ENCODE data around the gene SERHL2.

DNA sequence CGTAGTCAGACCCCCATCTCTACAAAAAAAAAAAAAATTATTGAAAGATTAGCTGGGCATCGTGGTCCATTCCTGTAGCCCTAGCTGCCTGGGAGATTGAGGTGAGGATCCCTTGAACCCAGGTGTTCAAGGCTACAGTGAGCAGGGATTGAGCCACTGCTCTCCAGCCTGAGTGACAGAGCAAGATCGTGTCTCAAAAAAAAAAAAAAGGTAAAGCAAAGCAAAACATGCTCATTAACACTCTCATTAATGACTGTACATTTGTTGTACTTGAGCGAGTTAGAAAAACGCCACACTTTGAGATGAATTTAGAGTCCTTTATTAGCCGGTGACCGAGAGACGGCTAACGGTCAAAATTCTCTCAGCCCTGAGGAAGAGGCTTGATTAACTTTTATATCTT lies 6.2 kb upstream of the SERHL2 start:
- TF ChIP-seq, protein P1, sequence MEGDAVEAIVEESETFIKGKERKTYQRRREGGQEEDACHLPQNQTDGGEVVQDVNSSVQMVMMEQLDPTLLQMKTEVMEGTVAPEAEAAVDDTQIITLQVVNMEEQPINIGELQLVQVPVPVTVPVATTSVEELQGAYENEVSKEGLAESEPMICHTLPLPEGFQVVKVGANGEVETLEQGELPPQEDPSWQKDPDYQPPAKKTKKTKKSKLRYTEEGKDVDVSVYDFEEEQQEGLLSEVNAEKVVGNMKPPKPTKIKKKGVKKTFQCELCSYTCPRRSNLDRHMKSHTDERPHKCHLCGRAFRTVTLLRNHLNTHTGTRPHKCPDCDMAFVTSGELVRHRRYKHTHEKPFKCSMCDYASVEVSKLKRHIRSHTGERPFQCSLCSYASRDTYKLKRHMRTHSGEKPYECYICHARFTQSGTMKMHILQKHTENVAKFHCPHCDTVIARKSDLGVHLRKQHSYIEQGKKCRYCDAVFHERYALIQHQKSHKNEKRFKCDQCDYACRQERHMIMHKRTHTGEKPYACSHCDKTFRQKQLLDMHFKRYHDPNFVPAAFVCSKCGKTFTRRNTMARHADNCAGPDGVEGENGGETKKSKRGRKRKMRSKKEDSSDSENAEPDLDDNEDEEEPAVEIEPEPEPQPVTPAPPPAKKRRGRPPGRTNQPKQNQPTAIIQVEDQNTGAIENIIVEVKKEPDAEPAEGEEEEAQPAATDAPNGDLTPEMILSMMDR (conservative IDR thresholded peaks at IDR 0.05; ENCODE audit: low read depth in 2 of 2): no peak
- TF ChIP-seq, protein P2, sequence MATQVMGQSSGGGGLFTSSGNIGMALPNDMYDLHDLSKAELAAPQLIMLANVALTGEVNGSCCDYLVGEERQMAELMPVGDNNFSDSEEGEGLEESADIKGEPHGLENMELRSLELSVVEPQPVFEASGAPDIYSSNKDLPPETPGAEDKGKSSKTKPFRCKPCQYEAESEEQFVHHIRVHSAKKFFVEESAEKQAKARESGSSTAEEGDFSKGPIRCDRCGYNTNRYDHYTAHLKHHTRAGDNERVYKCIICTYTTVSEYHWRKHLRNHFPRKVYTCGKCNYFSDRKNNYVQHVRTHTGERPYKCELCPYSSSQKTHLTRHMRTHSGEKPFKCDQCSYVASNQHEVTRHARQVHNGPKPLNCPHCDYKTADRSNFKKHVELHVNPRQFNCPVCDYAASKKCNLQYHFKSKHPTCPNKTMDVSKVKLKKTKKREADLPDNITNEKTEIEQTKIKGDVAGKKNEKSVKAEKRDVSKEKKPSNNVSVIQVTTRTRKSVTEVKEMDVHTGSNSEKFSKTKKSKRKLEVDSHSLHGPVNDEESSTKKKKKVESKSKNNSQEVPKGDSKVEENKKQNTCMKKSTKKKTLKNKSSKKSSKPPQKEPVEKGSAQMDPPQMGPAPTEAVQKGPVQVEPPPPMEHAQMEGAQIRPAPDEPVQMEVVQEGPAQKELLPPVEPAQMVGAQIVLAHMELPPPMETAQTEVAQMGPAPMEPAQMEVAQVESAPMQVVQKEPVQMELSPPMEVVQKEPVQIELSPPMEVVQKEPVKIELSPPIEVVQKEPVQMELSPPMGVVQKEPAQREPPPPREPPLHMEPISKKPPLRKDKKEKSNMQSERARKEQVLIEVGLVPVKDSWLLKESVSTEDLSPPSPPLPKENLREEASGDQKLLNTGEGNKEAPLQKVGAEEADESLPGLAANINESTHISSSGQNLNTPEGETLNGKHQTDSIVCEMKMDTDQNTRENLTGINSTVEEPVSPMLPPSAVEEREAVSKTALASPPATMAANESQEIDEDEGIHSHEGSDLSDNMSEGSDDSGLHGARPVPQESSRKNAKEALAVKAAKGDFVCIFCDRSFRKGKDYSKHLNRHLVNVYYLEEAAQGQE (IDR thresholded peaks at IDR 0.05; ENCODE audit: unreplicated experiment): no peak
- TF ChIP-seq CREB1 (CRISPR knock-in tag; IDR thresholded peaks at IDR 0.05; ENCODE audit: low read depth) (no peak), POLR2AphosphoS5 (IDR thresholded peaks at IDR 0.05; ENCODE audit: low read depth) (no peak), EZH2 (IDR thresholded peaks at IDR 0.05; ENCODE audit: low read depth, unreplicated experiment) (no peak), NANOG (IDR thresholded peaks at IDR 0.05; ENCODE audit: borderline replicate concordance) (no peak), EZH2phosphoT487 (IDR thresholded peaks at IDR 0.05; ENCODE audit: unreplicated experiment) (no peak)
- TF ChIP-seq, protein P3, sequence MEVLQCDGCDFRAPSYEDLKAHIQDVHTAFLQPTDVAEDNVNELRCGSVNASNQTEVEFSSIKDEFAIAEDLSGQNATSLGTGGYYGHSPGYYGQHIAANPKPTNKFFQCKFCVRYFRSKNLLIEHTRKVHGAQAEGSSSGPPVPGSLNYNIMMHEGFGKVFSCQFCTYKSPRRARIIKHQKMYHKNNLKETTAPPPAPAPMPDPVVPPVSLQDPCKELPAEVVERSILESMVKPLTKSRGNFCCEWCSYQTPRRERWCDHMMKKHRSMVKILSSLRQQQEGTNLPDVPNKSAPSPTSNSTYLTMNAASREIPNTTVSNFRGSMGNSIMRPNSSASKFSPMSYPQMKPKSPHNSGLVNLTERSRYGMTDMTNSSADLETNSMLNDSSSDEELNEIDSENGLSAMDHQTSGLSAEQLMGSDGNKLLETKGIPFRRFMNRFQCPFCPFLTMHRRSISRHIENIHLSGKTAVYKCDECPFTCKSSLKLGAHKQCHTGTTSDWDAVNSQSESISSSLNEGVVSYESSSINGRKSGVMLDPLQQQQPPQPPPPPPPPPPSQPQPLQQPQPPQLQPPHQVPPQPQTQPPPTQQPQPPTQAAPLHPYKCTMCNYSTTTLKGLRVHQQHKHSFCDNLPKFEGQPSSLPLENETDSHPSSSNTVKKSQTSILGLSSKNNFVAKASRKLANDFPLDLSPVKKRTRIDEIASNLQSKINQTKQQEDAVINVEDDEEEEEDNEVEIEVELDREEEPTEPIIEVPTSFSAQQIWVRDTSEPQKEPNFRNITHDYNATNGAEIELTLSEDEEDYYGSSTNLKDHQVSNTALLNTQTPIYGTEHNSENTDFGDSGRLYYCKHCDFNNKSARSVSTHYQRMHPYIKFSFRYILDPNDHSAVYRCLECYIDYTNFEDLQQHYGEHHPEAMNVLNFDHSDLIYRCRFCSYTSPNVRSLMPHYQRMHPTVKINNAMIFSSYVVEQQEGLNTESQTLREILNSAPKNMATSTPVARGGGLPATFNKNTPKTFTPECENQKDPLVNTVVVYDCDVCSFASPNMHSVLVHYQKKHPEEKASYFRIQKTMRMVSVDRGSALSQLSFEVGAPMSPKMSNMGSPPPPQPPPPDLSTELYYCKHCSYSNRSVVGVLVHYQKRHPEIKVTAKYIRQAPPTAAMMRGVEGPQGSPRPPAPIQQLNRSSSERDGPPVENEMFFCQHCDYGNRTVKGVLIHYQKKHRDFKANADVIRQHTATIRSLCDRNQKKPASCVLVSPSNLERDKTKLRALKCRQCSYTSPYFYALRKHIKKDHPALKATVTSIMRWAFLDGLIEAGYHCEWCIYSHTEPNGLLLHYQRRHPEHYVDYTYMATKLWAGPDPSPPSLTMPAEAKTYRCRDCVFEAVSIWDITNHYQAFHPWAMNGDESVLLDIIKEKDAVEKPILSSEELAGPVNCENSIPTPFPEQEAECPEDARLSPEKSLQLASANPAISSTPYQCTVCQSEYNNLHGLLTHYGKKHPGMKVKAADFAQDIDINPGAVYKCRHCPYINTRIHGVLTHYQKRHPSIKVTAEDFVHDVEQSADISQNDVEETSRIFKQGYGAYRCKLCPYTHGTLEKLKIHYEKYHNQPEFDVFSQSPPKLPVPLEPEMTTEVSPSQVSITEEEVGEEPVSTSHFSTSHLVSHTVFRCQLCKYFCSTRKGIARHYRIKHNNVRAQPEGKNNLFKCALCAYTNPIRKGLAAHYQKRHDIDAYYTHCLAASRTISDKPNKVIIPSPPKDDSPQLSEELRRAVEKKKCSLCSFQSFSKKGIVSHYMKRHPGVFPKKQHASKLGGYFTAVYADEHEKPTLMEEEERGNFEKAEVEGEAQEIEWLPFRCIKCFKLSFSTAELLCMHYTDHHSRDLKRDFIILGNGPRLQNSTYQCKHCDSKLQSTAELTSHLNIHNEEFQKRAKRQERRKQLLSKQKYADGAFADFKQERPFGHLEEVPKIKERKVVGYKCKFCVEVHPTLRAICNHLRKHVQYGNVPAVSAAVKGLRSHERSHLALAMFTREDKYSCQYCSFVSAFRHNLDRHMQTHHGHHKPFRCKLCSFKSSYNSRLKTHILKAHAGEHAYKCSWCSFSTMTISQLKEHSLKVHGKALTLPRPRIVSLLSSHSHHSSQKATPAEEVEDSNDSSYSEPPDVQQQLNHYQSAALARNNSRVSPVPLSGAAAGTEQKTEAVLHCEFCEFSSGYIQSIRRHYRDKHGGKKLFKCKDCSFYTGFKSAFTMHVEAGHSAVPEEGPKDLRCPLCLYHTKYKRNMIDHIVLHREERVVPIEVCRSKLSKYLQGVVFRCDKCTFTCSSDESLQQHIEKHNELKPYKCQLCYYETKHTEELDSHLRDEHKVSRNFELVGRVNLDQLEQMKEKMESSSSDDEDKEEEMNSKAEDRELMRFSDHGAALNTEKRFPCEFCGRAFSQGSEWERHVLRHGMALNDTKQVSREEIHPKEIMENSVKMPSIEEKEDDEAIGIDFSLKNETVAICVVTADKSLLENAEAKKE (CRISPR knock-in tag; IDR thresholded peaks at IDR 0.05): no peak

All from GM23338 (cell line).